CD14-positive monocyte (primary cell): ENCODE data around the gene ARHGEF33. TPM values are rescaled to one million over a fixed set of nuclear protein-coding genes. Genes with fewer than 3 reads are reported as not detected.

ENCODE experiments used
- DNase-seq, 3 donors: peaks; one replicate each; pipeline ENCODE4 v3.0.0-alpha.2; 2011 to 2022
- H2AFZ ChIP-seq: 2 replicates; pipeline ENCODE4 v1.6.0; 2012; ENCODE audit warnings: mild to moderate bottlenecking, low read depth, low read length, inconsistent platforms; ENCODE audit not compliant: insufficient read depth, poor library complexity, severe bottlenecking
- H3K27ac ChIP-seq, 2 donors: 1 replicate in 1 of 2; 2 replicates in 1 of 2; pipeline ENCODE4 v1.5.1; 2012 to 2013; ENCODE audit warnings: low read length in 2 of 2, control low read depth in 1 of 2, inconsistent platforms in 1 of 2, low read depth in 1 of 2, mild to moderate bottlenecking in 1 of 2
- H3K27me3 ChIP-seq, 2 donors: one replicate each; pipeline versions ENCODE4 v1.6.0 to v1.6.1; 2011 to 2013; ENCODE audit warnings: low read length in 2 of 2; ENCODE audit not compliant: control insufficient read depth in 2 of 2, insufficient read depth in 2 of 2
- H3K36me3 ChIP-seq, 2 donors: replicated peaks in 1 of 2; 1 replicate in 1 of 2; 2 replicates in 1 of 2; pipeline versions ENCODE4 v1.5.1 to v1.6.1; 2012 to 2013; ENCODE audit warnings: low read length in 2 of 2, control low read depth in 1 of 2, inconsistent platforms in 1 of 2, mild to moderate bottlenecking in 1 of 2; ENCODE audit not compliant: insufficient read depth in 2 of 2, control insufficient read depth in 1 of 2
- H3K4me1 ChIP-seq, 2 donors: 1 replicate in 1 of 2; 2 replicates in 1 of 2; pipeline versions ENCODE4 v1.5.1 to v1.6.1; 2012 to 2013; ENCODE audit warnings: low read length in 2 of 2, control low read depth in 1 of 2, inconsistent platforms in 1 of 2, mild to moderate bottlenecking in 1 of 2, moderate library complexity in 1 of 2; ENCODE audit not compliant: insufficient read depth in 2 of 2, control insufficient read depth in 1 of 2
- H3K4me2 ChIP-seq: replicated peaks from 2 replicates; pipeline ENCODE3; 2012; ENCODE audit warnings: low read length, moderate library complexity, mild to moderate bottlenecking; ENCODE audit not compliant: poor library complexity, severe bottlenecking; ENCODE audit errors: extremely low read depth
- H3K4me3 ChIP-seq, 3 experiments: fragments of 200-600 bp in 1 of 3; sonication (generic) in 1 of 3; replicated peaks in 1 of 3; 1 replicate in 2 of 3; 2 replicates in 1 of 3; pipeline ENCODE4 v1.5.1; 2011 to 2013; ENCODE audit warnings: low read length in 3 of 3, mild to moderate bottlenecking in 3 of 3, control low read depth in 2 of 3, low read depth in 2 of 3, inconsistent platforms in 1 of 3, moderate library complexity in 1 of 3
- H3K79me2 ChIP-seq: 2 replicates; pipeline ENCODE4 v1.6.0; 2012; ENCODE audit warnings: mild to moderate bottlenecking, control low read depth, inconsistent platforms, low read length, moderate library complexity; ENCODE audit not compliant: insufficient read depth
- H3K9ac ChIP-seq: 2 replicates; pipeline ENCODE4 v1.6.0; 2017; ENCODE audit warnings: low read length, mild to moderate bottlenecking; ENCODE audit not compliant: insufficient read depth, poor library complexity, severe bottlenecking
- H3K9me3 ChIP-seq, 2 donors: replicated peaks in 1 of 2; 1 replicate in 1 of 2; 2 replicates in 1 of 2; pipeline versions ENCODE4 v1.5.1 to v1.6.1; 2012 to 2013; ENCODE audit warnings: low read length in 2 of 2, control low read depth in 1 of 2; ENCODE audit not compliant: control insufficient read depth in 1 of 2, insufficient read depth in 1 of 2
- H4K20me1 ChIP-seq: 2 replicates; pipeline ENCODE4 v1.6.0; 2012; ENCODE audit warnings: mild to moderate bottlenecking, low read length, control low read depth, moderate library complexity; ENCODE audit not compliant: insufficient read depth
- H3K27ac Mint-ChIP-seq, 7 donors: one replicate each; pipeline ENCODE4 v1.8.0; 2020; ENCODE audit warnings: mild to moderate bottlenecking in 7 of 7, mixed read lengths in 7 of 7, moderate library complexity in 6 of 7, inconsistent platforms in 2 of 7
- H3K27me3 Mint-ChIP-seq, 3 donors: one replicate each; pipeline ENCODE4 v1.8.0; 2021 to 2022; ENCODE audit warnings: low read depth in 3 of 3, mild to moderate bottlenecking in 3 of 3, mixed read lengths in 3 of 3, moderate library complexity in 3 of 3, inconsistent platforms in 1 of 3
- H3K36me3 Mint-ChIP-seq, 2 donors: one replicate each; pipeline ENCODE4 v1.8.0; 2020; ENCODE audit warnings: mixed read lengths in 2 of 2, inconsistent platforms in 1 of 2, mild to moderate bottlenecking in 1 of 2
- H3K4me1 Mint-ChIP-seq: one replicate; pipeline ENCODE4 v1.8.0; 2020; ENCODE audit warnings: mild to moderate bottlenecking, mixed read lengths
- H3K4me3 Mint-ChIP-seq, 2 donors: one replicate each; pipeline ENCODE4 v1.8.0; 2020; ENCODE audit warnings: mild to moderate bottlenecking in 2 of 2, mixed read lengths in 2 of 2, moderate library complexity in 1 of 2
- H3K9me3 Mint-ChIP-seq, 7 donors: one replicate each; pipeline ENCODE4 v1.8.0; 2020 to 2022; ENCODE audit warnings: mixed read lengths in 7 of 7, mild to moderate bottlenecking in 6 of 7, moderate library complexity in 6 of 7, inconsistent platforms in 2 of 7
- CTCF ChIP-seq: fragments of 200-600 bp; IDR thresholded peaks from one replicate; pipeline ENCODE4 v1.8.0; 2022; ENCODE audit warnings: antibody characterized with exemption, mild to moderate bottlenecking
- WGBS: methylation state at CpG from one replicate; pipeline ENCODE4 v1.1.5; 2013; ENCODE audit warnings: missing lambda C conversion rate; ENCODE audit not compliant: insufficient coverage; 5-methylcytosine and 5-hydroxymethylcytosine counted together
- intact Hi-C, 2 donors: fragments of 100-400 bp; cut with micrococcal nuclease; formaldehyde crosslinking; loops; one replicate each; pipeline versions ENCODE4 v1.15.0 to v1.15.1; 2023
- polyA plus RNA-seq, 3 donors: library from polyadenylated mRNA; depleted of rRNA in 1 of 3; unstranded in 2 of 3; stranded (reverse) in 1 of 3; fragments of 300-500 nt in 2 of 3; fragments of >200 nt in 1 of 3; fragmentation: Illumina TruSeq in 2 of 3; gene quantifications; 1 replicate in 2 of 3; 2 replicates in 1 of 3; pipeline ENCODE4 v1.2.3, GENCODE V29; 2012 to 2021

Gene ARHGEF33
- polyA plus RNA-seq, 3 donors = 0.33 TPM; not detected in 2

- H3K4me1 ChIP-seq = peaks cover 12 to 15% of the 10 kb centered on the region in 2 donors
- H3K79me2 ChIP-seq = no peaks in the 10 kb centered on the region
- peak overlapping the region; percentile 64 to 70 for H3K4me3 Mint-ChIP-seq
- H2AFZ ChIP-seq = peak overlapping the region; percentile 78
- intact Hi-C loops = no loop called here
- no peak for TF ChIP-seq CTCF
- 64% methylated on average over 27 of the region's 34 CpGs for WGBS
- H3K9me3 Mint-ChIP-seq = peaks cover 0 to 4% (median 2%) of the 10 kb centered on the region in 7 donors
- H3K27me3 ChIP-seq = peaks cover 0 to 11% of the 10 kb centered on the region in 2 donors
- H3K36me3 Mint-ChIP-seq = peaks cover 0 to 2% of the 10 kb centered on the region in 2 donors
- H3K27me3 Mint-ChIP-seq = peaks cover 3 to 31% (median 20%) of the 10 kb centered on the region in 3 donors
- DNase-seq = no peak
- H4K20me1 ChIP-seq = no peaks in the 10 kb centered on the region
- no peak overlapping the region for H3K27ac Mint-ChIP-seq
- H3K4me2 ChIP-seq = peak overlapping the region; percentile 66
- no peak overlapping the region for H3K9ac ChIP-seq
- no peaks in the 10 kb centered on the region for H3K9me3 ChIP-seq
- peaks cover 8% of the 10 kb centered on the region for H3K4me1 Mint-ChIP-seq
- peak overlapping the region in 1 of 3 experiments; percentile 67 for H3K4me3 ChIP-seq
- H3K27ac ChIP-seq = no peak overlapping the region
- no peaks in the 10 kb centered on the region for H3K36me3 ChIP-seq
Observed at GRCh38 chr2:38960609-38961320, 71.1 kb downstream of the ARHGEF33 start.

DNA sequence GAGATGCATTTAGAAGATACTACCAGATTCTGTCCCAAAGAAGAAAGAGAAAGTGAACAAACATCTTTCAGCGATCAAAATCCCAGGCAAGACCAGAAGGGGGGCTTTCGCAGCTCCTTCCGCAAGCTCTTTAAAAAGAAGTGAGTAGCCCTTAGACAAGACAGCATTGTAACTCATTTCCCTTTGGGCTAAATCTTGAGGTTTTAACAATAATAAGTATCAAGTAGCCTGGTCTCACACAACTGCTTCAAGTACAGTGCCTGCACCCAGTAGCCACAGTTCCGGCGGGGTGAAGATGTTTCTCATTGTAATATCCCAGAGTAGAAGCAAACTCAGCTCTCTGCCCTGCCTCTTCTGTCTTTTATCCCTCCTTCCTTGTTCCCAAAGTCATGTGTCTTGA lies 76.3 kb downstream of the ARHGEF33 start:
- no peak overlapping the region for H3K4me3 ChIP-seq
- no CpG with 5 or more reads among the region's 5 CpGs for WGBS

More for the DNA sequence above, 76.3 kb downstream of the ARHGEF33 start:
- no peaks in the 10 kb centered on the region for H3K79me2 ChIP-seq
- H3K4me2 ChIP-seq = no peak overlapping the region
- no peak for DNase-seq
- no peaks in the 10 kb centered on the region for H3K4me1 ChIP-seq
- intact Hi-C loops = no loop called here
- H2AFZ ChIP-seq = no peak overlapping the region
- Mint-ChIP-seq H3K4me3 (no peak overlapping the region), H3K27ac (no peak overlapping the region), H3K27me3 (peaks cover under 1 to 9% (median 5%) of the 10 kb centered on the region in 3 donors), H3K36me3 (no peaks in the 10 kb centered on the region), H3K9me3 (peaks cover 0 to under 1% (median 0%) of the 10 kb centered on the region in 7 donors), H3K4me1 (peaks cover 5% of the 10 kb centered on the region)
- H3K9ac ChIP-seq = no peak overlapping the region
- TF ChIP-seq CTCF = no peak
- no peaks in the 10 kb centered on the region for H3K27me3 ChIP-seq
- H3K9me3 ChIP-seq = no peaks in the 10 kb centered on the region
- no peaks in the 10 kb centered on the region for H4K20me1 ChIP-seq
- H3K36me3 ChIP-seq = no peaks in the 10 kb centered on the region
- no peak overlapping the region for H3K27ac ChIP-seq
